K562 (cell line): Measurements from ENCODE around the gene CD84. TPM values are rescaled to one million over a fixed set of nuclear protein-coding genes. Genes with fewer than 3 reads are reported as not detected.

Experiments
- HMG20A ChIP-seq: fragments of 450-650 bp; formaldehyde crosslinking; conservative IDR thresholded peaks from 2 replicates; pipeline ENCODE4 v1.4.0; 2020; ENCODE audit warnings: mild to moderate bottlenecking, mixed read lengths
- KLF6 ChIP-seq: fragments of 250-450 bp; sonication (Bioruptor Pico); IDR thresholded peaks from 2 replicates; pipeline ENCODE4 v1.4.0; 2020; ENCODE audit warnings: mild to moderate bottlenecking, moderate library complexity, borderline replicate concordance
- NCOR1 ChIP-seq: fragments of 450-650 bp; IDR thresholded peaks from 2 replicates; pipeline ENCODE4 v1.6.1; 2016; ENCODE audit warnings: mild to moderate bottlenecking, moderate library complexity
- NFIX ChIP-seq: fragments of 250-450 bp; sonication (Bioruptor Pico); IDR thresholded peaks from 2 replicates; pipeline ENCODE4 v1.4.0; 2020; ENCODE audit warnings: low read depth, mild to moderate bottlenecking, moderate library complexity
- SAP30 ChIP-seq: fragments of 200-600 bp; sonication (generic); IDR thresholded peaks from 2 replicates; pipeline ENCODE4 v1.6.1; 2012; ENCODE audit warnings: borderline replicate concordance, low read depth, mild to moderate bottlenecking, moderate library complexity, low read length, control low read depth, inconsistent platforms; ENCODE audit not compliant: insufficient read depth, poor library complexity, severe bottlenecking
- SMARCB1 ChIP-seq: IDR thresholded peaks from 2 replicates; pipeline ENCODE4 v1.6.1; 2011; ENCODE audit warnings: improper control_type of control experiment, low read depth; ENCODE audit not compliant: insufficient read length
- TCF7 ChIP-seq: sonication (generic); IDR thresholded peaks from 2 replicates; pipeline ENCODE4 v1.6.1; 2016; ENCODE audit warnings: antibody characterized with exemption, borderline replicate concordance
- ZNF133 ChIP-seq: fragments of 250-450 bp; sonication (Bioruptor Pico); IDR thresholded peaks from 2 replicates; pipeline ENCODE4 v1.4.0; 2020; ENCODE audit warnings: mild to moderate bottlenecking
- ZNF408 ChIP-seq: fragments of 250-450 bp; sonication (Bioruptor Pico); IDR thresholded peaks from 2 replicates; pipeline ENCODE4 v1.4.0; 2020; ENCODE audit warnings: low read depth, mild to moderate bottlenecking, moderate library complexity
- polyA plus RNA-seq, 8 experiments: library from polyadenylated mRNA; depleted of rRNA in 4 of 8; stranded (reverse) in 5 of 8; unstranded in 3 of 8; fragments of >200 nt; fragmentation: Nextera tagmentation in 2 of 8; fragmentation: Illumina TruSeq in 1 of 8; extraction: Ambion mirVana in 2 of 8; extraction: Trizol in 1 of 8; gene quantifications; 2 replicates each; pipeline versions ENCODE4 v1.2.1 to v1.2.3, GENCODE V29; 2011 to 2014; ENCODE audit warnings: inconsistent platforms in 1 of 8, missing spikeins in 1 of 8
- total RNA-seq, 7 experiments: library from RNA; depleted of rRNA in 6 of 7; stranded (reverse); fragments of >200 nt in 6 of 7; fragmentation: Illumina TruSeq in 2 of 7; extraction: Trizol in 2 of 7; gene quantifications; 2 replicates each; pipeline versions ENCODE4 v1.2.1 to v1.2.3, GENCODE V29; 2011 to 2021; ENCODE audit warnings: low replicate concordance in 1 of 7
- TF ChIP-seq, protein P1 (sequence below): sonication (generic); formaldehyde crosslinking; IDR thresholded peaks from 2 replicates; pipeline ENCODE4 v1.8.0; 2022; ENCODE audit warnings: mild to moderate bottlenecking, missing genetic modification reagents
- TF ChIP-seq, protein P2 (sequence below), 2 experiments: fragments of 450-650 bp; conservative IDR thresholded peaks; 2 replicates each; pipeline ENCODE4 v1.6.1; 2017; ENCODE audit warnings: mild to moderate bottlenecking in 2 of 2, moderate library complexity in 2 of 2
- TF ChIP-seq, protein P3 (sequence below): fragments of 450-650 bp; formaldehyde crosslinking; IDR thresholded peaks from 2 replicates; pipeline ENCODE4 v1.4.0; 2022; ENCODE audit warnings: missing genetic modification characterization
- TF ChIP-seq, protein P4 (sequence below): sonication (generic); formaldehyde crosslinking; IDR thresholded peaks from 2 replicates; pipeline ENCODE4 v1.8.1; 2022; ENCODE audit warnings: missing genetic modification reagents
- TF ChIP-seq, protein P5 (sequence below): fragments of 150-350 bp; conservative IDR thresholded peaks from 2 replicates; pipeline ENCODE4 v1.6.1; 2014; ENCODE audit warnings: low read length
- TF ChIP-seq, protein P6 (sequence below): fragments of 450-650 bp; formaldehyde crosslinking; IDR thresholded peaks from 2 replicates; pipeline ENCODE4 v1.4.0; 2020; ENCODE audit warnings: mild to moderate bottlenecking, moderate library complexity

The CD84 gene
- total and polyA plus RNA-seq, 9 of the 15 experiments (the other 6 are each of a cell fraction or from before 2014, with no cell fraction given): 0.82 to 6.8 (median 2.0) TPM

DNA sequence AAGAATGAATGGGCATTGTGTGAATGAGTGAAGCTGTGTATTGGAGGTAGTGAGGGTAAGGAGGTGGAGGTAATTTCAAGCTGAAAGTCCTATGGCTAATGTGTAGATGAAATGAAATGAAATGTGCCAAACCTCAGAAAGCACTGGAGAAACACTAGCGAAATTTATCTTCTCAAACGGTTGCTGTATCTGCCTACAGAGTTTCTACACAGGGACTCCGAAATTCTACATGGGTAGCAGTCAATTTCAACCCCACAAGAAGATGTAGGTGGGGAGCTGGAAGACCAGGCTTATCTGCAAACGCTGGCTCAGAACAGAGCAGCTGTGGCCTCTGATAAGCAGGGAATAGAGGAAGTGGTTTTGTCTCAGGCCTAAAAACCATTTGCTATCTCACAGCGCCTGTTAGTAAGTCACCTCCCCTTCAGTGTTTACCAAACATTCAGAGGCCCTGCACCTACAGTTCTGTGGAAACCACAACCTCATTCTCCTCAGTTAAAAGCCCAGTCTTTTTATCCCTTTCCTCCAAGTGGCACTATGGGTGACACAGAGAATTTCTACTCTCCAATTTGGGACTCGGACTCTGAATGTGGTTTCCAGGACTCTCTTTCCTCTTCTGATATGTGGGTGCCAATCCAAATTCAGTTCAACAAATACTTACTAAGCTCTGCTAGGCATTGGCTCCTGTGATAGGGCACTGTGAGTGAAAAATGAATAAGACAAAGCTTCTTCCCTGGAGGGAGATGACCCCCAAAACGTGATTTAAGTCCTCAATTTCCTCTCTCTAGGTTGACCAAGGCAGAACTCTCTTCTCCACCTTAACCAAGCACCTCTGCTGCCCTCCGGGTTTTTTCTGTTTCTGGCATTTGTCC lies 39.1 kb downstream of the CD84 start (continued):
- TF ChIP-seq, protein P1, sequence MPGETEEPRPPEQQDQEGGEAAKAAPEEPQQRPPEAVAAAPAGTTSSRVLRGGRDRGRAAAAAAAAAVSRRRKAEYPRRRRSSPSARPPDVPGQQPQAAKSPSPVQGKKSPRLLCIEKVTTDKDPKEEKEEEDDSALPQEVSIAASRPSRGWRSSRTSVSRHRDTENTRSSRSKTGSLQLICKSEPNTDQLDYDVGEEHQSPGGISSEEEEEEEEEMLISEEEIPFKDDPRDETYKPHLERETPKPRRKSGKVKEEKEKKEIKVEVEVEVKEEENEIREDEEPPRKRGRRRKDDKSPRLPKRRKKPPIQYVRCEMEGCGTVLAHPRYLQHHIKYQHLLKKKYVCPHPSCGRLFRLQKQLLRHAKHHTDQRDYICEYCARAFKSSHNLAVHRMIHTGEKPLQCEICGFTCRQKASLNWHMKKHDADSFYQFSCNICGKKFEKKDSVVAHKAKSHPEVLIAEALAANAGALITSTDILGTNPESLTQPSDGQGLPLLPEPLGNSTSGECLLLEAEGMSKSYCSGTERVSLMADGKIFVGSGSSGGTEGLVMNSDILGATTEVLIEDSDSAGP (CRISPR knock-in tag): no peak
- peak; percentile 12; the same call in 1 of the 2 replicates for TF ChIP-seq KLF6 (CRISPR knock-in tag)
- no peak for TF ChIP-seq ZNF133 (CRISPR knock-in tag)
- TF ChIP-seq, protein P2, sequence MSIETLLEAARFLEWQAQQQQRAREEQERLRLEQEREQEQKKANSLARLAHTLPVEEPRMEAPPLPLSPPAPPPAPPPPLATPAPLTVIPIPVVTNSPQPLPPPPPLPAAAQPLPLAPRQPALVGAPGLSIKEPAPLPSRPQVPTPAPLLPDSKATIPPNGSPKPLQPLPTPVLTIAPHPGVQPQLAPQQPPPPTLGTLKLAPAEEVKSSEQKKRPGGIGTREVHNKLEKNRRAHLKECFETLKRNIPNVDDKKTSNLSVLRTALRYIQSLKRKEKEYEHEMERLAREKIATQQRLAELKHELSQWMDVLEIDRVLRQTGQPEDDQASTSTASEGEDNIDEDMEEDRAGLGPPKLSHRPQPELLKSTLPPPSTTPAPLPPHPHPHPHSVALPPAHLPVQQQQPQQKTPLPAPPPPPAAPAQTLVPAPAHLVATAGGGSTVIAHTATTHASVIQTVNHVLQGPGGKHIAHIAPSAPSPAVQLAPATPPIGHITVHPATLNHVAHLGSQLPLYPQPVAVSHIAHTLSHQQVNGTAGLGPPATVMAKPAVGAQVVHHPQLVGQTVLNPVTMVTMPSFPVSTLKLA (conservative IDR thresholded peaks at IDR 0.05): peak; percentile 54 to 79; a peak in 3 of 4 replicates
- TF ChIP-seq NFIX: no peak
- peak; percentile 77 for TF ChIP-seq SMARCB1
- TF ChIP-seq, protein P3, sequence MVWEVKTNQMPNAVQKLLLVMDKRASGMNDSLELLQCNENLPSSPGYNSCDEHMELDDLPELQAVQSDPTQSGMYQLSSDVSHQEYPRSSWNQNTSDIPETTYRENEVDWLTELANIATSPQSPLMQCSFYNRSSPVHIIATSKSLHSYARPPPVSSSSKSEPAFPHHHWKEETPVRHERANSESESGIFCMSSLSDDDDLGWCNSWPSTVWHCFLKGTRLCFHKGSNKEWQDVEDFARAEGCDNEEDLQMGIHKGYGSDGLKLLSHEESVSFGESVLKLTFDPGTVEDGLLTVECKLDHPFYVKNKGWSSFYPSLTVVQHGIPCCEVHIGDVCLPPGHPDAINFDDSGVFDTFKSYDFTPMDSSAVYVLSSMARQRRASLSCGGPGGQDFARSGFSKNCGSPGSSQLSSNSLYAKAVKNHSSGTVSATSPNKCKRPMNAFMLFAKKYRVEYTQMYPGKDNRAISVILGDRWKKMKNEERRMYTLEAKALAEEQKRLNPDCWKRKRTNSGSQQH (CRISPR knock-in tag): peak; percentile 74
- TF ChIP-seq, protein P4, sequence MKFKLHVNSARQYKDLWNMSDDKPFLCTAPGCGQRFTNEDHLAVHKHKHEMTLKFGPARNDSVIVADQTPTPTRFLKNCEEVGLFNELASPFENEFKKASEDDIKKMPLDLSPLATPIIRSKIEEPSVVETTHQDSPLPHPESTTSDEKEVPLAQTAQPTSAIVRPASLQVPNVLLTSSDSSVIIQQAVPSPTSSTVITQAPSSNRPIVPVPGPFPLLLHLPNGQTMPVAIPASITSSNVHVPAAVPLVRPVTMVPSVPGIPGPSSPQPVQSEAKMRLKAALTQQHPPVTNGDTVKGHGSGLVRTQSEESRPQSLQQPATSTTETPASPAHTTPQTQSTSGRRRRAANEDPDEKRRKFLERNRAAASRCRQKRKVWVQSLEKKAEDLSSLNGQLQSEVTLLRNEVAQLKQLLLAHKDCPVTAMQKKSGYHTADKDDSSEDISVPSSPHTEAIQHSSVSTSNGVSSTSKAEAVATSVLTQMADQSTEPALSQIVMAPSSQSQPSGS (CRISPR knock-in tag): no peak
- TF ChIP-seq NCOR1: peak; percentile 100
- no peak for TF ChIP-seq SAP30
- TF ChIP-seq ZNF408 (CRISPR knock-in tag): no peak
- TF ChIP-seq TCF7: peak; percentile 90; the same call in 1 of the 2 replicates
- TF ChIP-seq, protein P5, sequence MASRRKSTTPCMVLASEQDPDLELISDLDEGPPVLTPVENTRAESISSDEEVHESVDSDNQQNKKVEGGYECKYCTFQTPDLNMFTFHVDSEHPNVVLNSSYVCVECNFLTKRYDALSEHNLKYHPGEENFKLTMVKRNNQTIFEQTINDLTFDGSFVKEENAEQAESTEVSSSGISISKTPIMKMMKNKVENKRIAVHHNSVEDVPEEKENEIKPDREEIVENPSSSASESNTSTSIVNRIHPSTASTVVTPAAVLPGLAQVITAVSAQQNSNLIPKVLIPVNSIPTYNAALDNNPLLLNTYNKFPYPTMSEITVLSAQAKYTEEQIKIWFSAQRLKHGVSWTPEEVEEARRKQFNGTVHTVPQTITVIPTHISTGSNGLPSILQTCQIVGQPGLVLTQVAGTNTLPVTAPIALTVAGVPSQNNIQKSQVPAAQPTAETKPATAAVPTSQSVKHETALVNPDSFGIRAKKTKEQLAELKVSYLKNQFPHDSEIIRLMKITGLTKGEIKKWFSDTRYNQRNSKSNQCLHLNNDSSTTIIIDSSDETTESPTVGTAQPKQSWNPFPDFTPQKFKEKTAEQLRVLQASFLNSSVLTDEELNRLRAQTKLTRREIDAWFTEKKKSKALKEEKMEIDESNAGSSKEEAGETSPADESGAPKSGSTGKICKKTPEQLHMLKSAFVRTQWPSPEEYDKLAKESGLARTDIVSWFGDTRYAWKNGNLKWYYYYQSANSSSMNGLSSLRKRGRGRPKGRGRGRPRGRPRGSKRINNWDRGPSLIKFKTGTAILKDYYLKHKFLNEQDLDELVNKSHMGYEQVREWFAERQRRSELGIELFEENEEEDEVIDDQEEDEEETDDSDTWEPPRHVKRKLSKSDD: no peak
- no peak for TF ChIP-seq HMG20A
- TF ChIP-seq, protein P6, sequence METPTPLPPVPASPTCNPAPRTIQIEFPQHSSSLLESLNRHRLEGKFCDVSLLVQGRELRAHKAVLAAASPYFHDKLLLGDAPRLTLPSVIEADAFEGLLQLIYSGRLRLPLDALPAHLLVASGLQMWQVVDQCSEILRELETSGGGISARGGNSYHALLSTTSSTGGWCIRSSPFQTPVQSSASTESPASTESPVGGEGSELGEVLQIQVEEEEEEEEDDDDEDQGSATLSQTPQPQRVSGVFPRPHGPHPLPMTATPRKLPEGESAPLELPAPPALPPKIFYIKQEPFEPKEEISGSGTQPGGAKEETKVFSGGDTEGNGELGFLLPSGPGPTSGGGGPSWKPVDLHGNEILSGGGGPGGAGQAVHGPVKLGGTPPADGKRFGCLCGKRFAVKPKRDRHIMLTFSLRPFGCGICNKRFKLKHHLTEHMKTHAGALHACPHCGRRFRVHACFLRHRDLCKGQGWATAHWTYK (CRISPR knock-in tag): peak; percentile 93; the same call in 1 of the 2 replicates
